Measurements from ENCODE around the gene EPHB1. TPM values are rescaled to one million over a fixed set of nuclear protein-coding genes. Genes with fewer than 3 reads are reported as not detected.

The EPHB1 gene
- total RNA-seq, 1 experiment from 2014 or later = 2.8 TPM

- H2BK20ac ChIP-seq (ENCODE audit: low read depth, low read length, poor library complexity, severe bottlenecking) = no peak overlapping the region
- H4K8ac ChIP-seq (replicated peaks; ENCODE audit: insufficient read length, low read depth, low read length) = no peak overlapping the region
- no peaks in the 10 kb centered on the region for H4K20me1 ChIP-seq (ENCODE audit: control insufficient read depth, insufficient read depth, insufficient read length)
- H3K4me2 ChIP-seq (ENCODE audit: insufficient read depth, insufficient read length, low read length) = no peak overlapping the region
- H2BK5ac ChIP-seq (ENCODE audit: insufficient read length, low read length) = no peak overlapping the region
- Mint-ChIP-seq H3K27ac (no peak overlapping the region), H3K36me3 (ENCODE audit: insufficient read depth in 1 of 3, low read depth in 3 of 3) (no peaks in the 10 kb centered on the region), H3K4me3 (no peak overlapping the region), H3K4me1 (peaks cover 18 to 23% of the 10 kb centered on the region in 2 experiments), H3K27me3 (ENCODE audit: low read depth) (no peaks in the 10 kb centered on the region), H3K9me3 (no peaks in the 10 kb centered on the region)
- H3K14ac ChIP-seq (ENCODE audit: insufficient read depth, low read length) = no peak overlapping the region; the same call in 1 of the 2 replicates
- no peak overlapping the region for H3K9ac ChIP-seq (ENCODE audit: extremely low read depth, insufficient read length, low read length)
- no peaks in the 10 kb centered on the region for H3K79me1 ChIP-seq (ENCODE audit: insufficient read depth, low read depth, low read length, poor library complexity, severe bottlenecking)
- H3T11ph ChIP-seq (ENCODE audit: low read length) = no peak overlapping the region
- no peak overlapping the region for H3K23ac ChIP-seq (ENCODE audit: insufficient read length, low read depth, low read length)
- no peak overlapping the region for H3K27ac ChIP-seq (ENCODE audit: insufficient read length, low read depth, low read length)
- TF ChIP-seq CTCF (conservative IDR thresholded peaks at IDR 0.05) = no peak
- H2BK15ac ChIP-seq (ENCODE audit: low read depth, low read length) = no peak overlapping the region
- no peak overlapping the region for H3K4ac ChIP-seq (ENCODE audit: low read depth, low read length)
- H3K27me3 ChIP-seq (ENCODE audit: insufficient read depth, low read length) = no peaks in the 10 kb centered on the region
- H3K18ac ChIP-seq (ENCODE audit: insufficient read length, low read depth, low read length) = no peak overlapping the region
- no peak for DNase-seq
- no peak overlapping the region for H2BK12ac ChIP-seq (ENCODE audit: insufficient read length, low read depth, low read length)
- H4K91ac ChIP-seq (ENCODE audit: insufficient read length, low read depth, low read length) = no peak overlapping the region
- H3K9me3 ChIP-seq (ENCODE audit: control insufficient read depth, low read depth, low read length) = no peaks in the 10 kb centered on the region
- WGBS (ENCODE audit: extremely low coverage, insufficient read length, low lambda C conversion rate) = no CpG with 5 or more reads among the region's 1 CpG
- H2BK120ac ChIP-seq (ENCODE audit: low read depth, low read length, poor library complexity, severe bottlenecking) = no peak overlapping the region
- H4K5ac ChIP-seq (ENCODE audit: insufficient read length, low read depth, low read length) = no peak overlapping the region
- no peaks in the 10 kb centered on the region for H3K23me2 ChIP-seq (ENCODE audit: insufficient read length, low read depth, low read length, poor library complexity, severe bottlenecking)
- peaks cover 7% of the 10 kb centered on the region for H3K4me1 ChIP-seq (ENCODE audit: insufficient read depth, low read length)
- H2AK5ac ChIP-seq (ENCODE audit: insufficient read length, low read length) = no peak overlapping the region
- no peak overlapping the region for H3K56ac ChIP-seq (ENCODE audit: insufficient read length, low read depth, low read length)
- no peaks in the 10 kb centered on the region for H3K79me2 ChIP-seq (ENCODE audit: insufficient read depth, low read length)
- no peak overlapping the region for H2AFZ ChIP-seq (ENCODE audit: low read length)
These were observed 197.5 kb downstream of the EPHB1 start for GRCh38 chr3:134992586-134992985.

All from H9 (cell line).